Activated gamma-delta T cell treated with Interleukin-2 at 50 U/mL for 16 hours (primary cell): Measurements from ENCODE around the gene NFU1.
"Not testable (repeated sequence)": the region's sequence is repeated elsewhere in the genome, so short reads cannot be mapped to it uniquely, and the experiment has no call there.

Experiments
- DNase-seq: peaks from one replicate; pipeline ENCODE4 v3.0.0-alpha.2; 2020

The NFU1 gene

DNA sequence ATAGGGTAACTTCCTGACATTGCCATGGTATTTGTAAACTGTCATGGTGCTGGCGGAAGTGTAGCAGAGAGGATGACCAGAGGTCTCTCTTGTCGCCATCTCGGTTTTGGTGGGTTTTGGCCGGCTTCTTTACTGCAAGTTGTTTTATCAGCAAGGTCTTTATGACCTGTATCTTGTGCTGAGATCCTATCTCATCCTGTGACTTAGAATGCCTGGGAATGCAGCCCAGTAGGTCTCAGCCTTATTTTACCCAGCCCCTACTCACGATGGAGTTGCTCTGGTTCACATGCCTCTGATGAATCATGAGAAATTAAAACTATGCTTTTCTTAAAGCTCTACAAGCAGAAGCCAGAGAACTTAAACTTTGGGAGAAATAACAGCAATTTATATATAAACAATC, 12.7 kb upstream of the NFU1 start:
- no peak for DNase-seq

DNA sequence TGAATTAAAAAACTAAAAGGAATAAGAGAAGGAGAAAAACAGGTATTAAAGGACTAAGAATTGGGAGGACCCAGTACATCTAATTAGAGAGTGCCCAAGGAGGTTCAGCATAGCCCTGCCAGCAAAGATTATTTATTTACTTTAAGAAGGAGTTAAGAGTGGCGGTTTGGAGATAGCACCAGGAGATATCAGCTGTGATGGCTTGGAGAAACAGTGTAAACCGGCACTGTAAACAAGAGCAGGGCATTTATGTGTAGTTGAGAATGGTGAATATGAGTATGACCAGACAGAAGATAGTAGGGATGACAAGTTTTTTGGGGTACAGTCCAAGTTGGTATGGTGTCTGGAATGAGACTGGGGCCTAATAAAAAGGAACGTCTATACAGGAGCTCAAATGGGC, 6.4 kb upstream of the NFU1 start:
- DNase-seq = not testable (repeated sequence)

DNA sequence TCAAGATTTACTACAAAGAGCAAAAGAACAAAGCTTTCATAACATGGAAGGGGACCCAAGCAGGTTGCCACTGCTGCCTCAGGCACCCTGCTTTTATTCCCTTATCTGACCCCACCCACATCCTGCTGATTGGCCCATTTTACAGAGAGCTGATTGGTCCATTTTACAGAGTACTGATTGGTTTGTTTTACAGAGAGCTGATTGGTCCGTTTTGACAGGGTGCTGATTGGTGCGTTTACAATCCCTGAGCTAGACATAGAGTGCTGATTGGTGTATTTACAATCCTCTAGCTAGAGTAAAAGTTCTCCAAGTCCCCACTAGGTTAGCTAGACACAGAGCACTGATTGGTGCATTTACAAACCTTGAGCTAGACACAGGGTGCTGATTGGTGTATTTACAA, 2.3 kb upstream of the NFU1 start:
- not testable (repeated sequence) for DNase-seq

DNA sequence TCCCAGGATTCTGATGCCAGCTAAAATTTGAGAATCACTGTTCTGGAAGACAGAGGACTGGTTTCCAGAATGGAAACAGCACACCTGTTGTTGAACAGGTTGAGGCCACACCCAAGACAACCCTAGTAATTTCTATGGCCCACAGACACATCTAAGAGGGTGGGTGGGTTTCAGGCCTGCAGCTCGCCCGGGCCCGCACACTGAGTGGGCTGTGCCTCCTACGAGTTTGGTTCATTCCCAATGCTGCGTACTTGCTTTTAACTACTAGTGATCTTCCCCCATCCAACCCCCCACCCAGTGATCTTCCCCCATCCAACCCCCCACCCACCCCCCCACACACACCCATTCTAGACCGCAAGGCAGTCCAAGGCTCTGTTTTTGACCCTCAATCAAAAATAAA, 1.3 kb upstream of the NFU1 start:
- DNase-seq = no peak

DNA sequence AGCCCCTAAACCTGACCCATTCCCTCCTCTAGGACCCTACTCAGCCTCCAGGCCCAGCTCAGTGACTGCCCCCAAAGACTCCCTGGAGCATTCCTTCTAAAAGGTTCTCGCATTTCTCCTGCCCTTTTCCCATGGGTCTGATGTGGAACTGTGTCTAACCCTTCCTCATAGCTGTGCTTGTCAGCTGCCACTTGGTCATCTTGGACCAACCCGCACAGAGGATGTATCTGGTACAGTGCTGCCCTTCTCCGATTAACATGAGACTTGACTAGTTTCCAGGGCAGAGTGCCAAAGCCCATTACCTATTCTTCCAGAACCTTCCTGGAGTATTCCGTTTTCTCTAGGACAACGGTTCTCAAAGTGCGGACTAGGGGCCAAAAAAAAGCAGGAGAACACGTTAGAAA, 518 bp upstream of the NFU1 start:
- DNase-seq = no peak

DNA sequence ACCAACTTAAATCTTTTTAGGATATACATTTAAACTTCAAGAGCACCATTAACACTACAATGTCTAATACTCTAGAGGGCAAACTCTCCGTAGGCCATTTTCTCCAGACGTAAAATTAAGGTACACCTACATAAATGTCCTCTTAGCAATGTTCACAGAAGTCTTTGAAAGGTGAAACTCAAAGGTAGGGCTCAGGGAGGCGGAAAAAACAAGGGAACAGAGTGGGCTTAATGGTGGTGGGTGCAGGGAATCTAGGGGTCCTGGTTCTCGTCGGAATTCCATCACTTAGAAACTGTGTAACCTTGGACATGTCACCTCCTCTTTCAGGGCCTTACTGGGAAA, 668 bp downstream of the NFU1 start:
- no peak for DNase-seq

DNA sequence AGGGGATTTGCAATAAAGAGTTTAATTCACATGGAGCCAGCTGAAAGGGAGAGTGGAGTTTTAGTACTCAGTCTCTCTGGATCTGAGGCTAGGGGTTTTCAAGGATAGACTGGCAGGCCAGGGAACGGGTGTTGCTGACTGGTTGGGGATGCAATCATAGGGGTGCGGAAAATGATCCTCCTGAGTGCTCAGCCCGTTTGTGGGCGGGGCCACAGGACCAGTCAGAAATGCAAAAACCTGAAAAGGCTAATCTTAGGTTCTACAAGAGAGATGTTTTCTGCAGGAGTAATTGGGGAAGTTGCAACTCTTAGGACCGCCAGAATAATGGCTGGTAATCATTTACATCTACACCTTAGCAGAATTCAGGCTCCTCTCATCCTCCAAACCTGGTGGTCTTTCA, 2.5 kb downstream of the NFU1 start:
- no peak for DNase-seq

DNA sequence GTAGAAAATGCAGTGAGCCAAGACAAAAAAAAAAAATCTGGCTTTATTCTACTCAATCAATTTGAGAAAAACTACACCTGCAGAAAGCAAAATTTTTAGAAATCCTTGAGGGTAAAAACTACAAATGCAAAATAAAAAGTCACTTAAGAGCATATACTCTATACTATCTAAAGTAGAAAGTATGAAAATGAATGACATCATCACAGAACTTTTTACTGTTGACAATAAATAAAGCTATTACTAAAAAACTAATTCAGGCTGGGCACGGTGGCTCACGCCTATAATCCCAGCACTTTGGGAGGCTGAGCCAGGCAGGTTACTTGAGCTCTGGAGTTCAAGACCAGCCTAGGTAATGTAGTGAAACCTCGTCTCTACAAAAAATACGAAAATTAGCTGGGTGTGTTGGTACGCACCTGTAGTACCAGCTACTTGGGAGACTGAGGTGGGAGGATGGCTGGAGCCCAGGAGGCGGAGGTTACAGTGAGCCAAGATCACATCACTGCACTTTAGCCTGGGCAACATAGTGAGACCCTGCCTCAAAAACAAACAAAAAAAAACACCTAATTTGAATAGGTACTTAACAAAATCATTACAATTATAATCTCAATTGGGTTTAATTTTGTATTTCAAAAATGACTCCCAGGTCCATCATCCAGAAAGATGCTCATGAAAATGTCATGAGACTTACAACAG, 7.6 kb downstream of the NFU1 start:
- DNase-seq = no peak

DNA sequence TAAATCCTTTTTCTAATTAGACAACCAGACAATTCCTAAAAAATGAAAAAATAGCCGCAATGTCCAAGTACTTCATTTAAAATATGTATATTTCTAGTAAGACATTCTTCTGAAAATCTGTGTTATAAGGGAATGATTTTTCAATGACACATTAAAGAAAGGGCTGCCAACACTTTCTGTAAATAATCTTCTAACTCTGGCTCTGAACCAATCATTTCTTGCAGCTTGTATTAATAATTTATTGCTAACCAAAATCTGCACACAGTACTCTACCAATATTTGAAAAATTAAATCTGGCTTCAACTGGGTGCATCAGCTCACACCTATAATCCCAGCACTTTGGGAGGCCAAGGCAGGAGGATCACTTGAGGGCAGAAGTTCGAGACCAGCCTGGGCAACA, 8.3 kb downstream of the NFU1 start:
- no peak for DNase-seq

DNA sequence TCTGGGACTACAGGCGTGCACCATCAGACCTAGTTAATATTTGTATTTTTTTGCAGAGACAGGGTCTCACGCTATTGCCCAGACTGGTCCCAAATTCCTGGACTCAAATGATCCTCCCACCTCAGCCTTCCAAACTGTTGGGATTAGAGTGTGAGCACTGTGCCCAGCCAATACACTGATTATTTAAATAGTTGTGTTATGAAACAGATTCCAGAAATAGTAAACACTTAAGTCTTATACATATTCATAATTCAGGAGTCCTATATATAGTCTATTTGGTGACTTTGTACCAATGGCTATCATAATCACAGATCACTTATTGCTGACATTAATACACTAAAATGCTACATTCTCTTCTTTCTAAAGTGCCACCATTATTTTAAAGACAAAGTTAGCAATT, 12.8 kb downstream of the NFU1 start:
- no peak for DNase-seq

DNA sequence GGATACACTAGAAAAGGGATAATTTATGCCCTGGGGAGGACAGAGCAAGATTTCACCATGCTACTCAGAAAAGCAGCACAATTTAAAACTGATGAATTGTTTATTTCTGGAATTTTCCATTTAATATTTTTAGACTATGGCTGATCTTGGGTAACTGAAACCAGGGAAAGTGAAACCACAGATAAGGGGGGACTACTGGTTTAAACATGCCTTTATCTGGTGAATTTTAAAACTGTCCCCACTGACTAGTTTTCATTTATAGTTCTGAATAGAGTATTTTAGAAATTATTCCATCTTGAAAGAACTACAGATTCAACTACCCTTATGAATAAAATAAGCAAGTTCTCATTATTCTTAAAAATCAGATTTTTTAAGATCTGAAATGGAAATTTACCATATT, 15.0 kb downstream of the NFU1 start:
- no peak for DNase-seq

DNA sequence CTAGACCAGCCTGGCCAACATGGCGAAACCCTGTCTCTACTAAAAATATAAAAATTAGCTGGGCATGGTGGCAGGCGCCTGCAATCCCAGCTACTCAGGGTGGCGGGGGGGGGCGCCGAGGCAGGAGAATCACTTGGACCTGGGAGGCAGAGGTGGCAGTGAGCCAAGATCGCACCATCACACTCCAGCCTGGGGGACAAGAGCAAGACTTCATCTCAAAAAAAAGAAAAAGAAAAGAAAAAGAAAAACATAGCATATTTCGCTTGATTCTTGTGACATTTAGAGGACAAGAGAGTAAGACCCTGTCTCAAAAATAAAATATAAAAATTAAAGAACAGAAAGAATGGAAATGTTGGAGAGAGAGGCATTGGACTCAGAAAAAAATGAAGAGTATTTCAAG, 18.1 kb downstream of the NFU1 start:
- not testable (repeated sequence) for DNase-seq

DNA sequence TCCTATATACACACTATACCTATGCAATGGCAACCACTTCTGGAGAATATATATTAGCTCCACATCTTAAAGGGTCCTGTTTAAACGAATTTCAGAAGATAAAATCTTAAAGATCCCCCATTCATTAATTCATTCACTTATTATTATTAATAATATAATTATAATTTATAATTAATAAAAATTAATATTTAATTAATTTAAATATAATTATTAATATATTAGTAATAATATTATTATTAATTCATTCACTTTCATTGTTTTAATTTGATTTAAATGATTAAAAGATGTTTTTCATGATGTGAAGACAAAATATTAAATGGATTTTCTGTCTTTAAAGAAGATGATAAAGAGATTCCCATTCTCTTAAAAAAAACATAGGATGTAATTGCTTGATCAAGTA, 21.1 kb downstream of the NFU1 start:
- DNase-seq = no peak

DNA sequence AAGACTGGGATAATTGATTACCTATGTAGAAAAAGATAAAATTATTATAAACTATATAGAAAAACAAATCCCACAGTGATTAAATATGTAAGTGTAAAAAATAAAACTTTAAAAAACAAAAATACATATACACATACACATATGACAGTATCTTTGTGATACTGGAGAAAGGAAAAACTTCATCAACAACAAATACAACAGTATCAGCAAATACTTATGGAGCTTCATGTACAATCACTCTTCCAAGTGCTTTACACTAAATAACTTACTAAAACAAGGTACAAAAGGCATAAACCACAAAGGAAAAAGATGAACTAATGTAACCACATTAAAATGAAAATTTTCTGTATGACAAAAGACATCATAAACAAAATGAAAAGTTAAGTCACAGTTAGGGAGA, 26.1 kb downstream of the NFU1 start:
- no peak for DNase-seq

DNA sequence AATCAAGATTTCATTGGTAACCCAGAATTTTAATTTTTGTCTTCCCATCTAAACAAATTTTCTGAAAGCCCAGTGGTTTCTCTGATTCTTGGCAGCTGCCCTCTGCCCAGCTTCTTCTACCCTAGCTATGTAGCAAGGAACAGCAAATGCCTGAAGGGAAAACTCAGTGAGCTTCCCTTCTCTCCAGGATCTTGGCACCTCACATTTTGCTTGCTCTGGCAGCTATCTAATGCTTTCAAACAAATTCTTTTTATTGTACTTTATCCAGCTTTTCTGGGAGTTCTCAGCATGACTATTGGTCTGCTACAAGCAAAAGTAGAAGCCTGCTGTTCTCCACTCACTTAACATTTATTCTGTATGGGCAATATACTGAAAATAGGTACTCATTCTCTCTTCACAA, 31.9 kb downstream of the NFU1 start:
- no peak for DNase-seq

DNA sequence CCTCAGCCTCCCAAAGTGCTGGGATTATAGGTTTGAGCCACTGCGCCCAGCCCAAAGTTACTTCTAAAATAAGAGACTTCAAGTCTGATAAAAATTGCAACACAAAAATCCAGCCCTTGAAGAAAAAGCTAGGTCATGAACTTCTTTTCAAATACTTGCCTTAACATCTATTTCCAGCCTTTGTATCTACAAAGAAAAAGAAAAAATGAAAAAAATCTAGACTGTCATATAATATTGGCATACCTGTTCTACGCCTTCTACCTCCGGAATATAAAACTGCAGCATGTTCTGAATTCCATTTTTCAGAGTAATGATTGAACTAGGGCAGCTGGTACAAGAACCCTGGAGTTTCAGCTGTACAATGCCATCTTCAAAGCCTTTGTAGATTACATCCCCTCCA, 37.1 kb downstream of the NFU1 start:
- no peak for DNase-seq

DNA sequence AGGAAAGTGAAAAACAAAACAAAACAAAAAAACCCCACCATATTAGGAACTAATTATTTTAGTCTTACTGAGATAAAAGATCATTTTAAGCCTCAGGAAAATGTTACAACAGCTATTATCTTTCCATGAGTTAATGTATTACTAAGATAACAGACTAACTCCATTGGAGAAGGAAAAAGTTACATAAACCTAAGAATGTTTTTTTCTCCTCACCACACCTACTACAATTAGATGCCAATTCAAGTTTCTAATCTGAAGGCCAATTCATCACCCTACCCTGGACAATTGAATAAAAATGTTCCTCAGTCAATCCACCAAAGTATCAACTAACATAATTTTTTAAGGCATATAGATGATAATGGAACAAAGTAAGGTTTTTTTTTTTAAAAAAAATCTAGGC, 40.0 kb downstream of the NFU1 start:
- no peak for DNase-seq

DNA sequence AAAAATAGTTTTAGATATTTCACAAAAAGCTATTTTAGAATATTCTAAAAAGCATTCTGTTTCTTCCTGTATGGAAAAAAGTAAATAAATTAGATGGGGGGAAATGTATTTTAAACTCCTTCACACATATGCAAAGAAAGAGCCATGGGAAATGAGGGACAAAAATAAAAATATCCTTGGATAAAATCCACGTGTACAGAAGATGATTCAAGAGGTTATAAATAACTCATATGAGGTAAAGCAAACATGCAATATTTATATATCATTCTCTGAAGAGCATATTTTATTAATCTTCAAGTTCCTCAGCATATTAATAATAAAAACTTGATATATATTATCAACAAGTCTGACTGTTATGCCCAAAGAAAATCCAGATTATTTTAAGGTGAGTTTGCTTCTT, 41.4 kb downstream of the NFU1 start:
- no peak for DNase-seq

DNA sequence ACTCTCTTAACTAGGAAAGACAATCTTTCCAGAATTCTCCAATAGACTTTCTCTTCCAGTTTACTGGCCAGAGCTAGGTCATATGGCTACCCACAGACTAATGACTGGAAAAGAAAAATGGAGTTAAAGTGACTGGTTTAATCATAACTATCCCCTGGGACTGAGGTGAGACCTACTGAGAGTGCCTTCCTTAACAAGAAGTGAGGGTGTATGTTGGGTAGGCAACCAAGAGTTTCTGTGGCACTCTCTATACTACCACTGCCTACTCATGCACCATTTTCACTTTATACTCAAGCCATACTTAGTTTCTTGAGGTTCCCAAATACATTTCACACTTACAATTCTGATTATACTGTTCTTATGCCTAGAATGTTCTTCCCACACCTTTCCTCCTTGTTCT, 43.3 kb downstream of the NFU1 start:
- no peak for DNase-seq

DNA sequence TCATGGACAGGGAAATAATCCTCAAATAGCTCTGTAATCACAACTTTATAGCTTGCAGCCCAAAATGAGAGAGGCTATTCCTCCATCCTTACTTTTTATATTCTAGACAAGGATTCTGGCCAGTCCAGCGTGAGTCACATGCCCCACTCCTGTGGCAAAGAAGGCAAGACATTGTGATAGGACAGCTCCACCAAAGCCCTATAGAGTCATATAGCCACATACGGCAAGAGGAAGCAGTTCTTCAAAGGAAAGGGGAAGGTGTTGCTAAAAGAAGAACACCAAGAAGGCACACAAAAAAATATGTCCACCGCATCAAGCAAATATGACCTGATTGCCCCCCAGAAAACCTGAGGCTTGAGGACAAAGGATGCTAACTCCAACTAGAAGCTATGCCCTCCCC, 46.8 kb downstream of the NFU1 start:
- no peak for DNase-seq

DNA sequence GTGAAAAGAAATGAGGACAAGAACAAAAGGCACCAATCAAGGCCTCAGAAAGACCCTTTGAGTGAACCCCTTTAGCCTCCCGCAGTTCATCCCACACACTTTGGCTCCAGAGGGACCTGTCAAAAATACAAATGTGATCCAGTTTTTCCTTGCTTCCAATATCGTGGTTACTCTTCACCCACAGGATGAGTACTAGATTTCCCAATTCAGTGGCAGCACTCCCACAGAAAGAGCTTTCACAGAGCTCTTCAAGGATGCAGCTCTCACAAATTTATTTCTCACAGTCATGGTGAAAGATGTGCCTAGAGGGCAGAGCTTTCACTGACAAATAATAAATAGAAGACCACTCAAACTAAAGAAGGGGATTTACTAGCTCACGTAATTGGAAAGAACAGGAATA, 47.2 kb downstream of the NFU1 start:
- no peak for DNase-seq

DNA sequence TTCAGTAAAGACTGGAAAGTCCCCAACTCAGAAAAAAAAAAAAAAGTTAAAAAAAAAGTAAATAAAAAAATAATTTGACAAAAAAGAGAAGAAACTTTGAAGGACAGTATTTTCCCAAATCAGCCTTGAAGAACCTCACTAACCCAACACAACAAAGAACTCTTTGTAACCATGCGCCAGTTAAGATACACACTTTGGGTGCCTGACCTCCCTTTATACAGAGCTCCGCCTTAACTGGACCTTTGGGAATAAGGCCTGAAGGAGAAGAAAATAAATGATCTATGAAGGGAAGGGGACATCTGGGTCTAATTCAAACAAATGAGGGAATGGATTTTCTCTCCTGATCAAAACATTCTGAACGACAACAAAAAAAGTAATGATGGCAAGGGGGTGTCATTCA, 48.0 kb downstream of the NFU1 start:
- no peak for DNase-seq

DNA sequence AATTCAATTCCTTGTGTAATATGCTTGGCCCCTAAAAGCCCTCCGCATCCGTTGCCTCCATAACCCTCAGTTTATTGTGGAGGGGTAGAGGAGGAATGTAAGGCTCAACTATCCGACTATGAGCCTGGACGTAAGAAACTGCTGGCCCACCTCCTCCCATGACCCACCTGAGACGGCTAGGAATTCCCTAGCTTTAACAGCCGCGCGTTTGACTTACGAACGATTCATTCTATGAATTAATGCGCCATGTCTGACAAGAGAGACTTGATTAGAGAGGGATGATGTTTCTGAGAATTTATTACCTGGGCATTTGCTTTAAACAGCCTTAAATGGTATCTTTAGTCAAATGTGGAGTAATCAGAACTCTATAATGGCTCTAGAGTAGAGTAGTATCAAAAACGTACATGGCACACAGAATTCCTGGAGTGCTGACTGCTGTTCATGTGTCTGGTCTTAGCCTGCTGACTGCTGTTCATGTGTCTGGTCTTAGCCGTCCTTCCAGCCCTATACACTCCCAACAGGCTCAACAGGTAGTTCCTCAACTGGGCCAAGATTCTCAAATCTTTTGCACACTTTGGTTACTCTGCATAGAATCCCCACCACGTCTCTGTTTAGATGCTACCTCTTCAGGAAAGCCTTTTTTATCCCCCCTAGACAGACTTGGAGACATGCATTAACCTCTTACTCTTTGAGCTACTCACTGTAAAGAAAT, 49.3 kb downstream of the NFU1 start:
- no peak for DNase-seq

DNA sequence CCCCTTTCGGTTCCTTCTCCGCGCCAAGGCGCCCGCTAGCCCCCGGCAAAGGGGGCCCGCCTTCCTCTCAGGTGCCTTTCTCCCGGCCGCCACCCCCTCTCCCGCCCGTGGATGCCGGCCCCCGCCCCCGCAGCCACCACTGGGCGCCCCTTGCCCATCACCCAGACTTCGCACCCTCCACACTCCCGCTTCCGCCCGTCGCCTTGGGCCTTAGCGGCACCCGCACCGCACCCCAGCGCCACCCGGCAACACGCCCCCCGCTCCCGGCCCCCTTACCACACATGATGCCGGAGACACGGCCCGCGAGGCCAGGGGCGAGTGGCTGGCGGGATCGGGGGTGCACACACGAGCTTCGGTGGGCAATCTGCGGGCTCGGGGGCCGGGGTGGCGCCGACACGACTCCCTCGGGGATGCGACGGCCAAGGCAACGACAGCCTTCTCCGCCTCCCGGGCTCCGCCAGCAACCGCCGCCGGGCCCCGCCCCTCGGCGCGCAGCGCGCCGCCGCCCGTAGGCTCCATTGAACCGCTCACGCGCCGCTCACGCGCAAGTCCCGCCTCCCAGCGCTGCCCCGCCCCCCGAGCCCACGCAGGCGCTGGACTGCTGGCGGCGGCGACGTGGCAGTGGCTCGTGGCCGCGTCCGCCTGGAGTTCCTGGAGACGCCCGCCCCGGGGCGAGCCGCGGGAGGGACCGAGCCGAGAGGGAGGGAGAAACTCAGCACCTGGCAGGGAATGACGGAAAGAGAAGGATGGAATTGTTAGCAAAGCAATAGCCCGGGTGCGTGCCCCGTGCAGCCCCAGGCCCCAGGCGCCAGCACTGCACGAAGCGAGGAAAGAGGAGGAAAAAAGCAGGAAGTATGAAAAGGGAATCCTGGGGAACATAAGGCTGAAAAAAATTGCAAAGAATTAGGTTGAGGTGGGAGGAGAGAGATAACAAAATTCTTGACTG, 50.2 kb downstream of the NFU1 start, which contains the start of gene GFPT1:
Gene GFPT1 (minus strand): TSS at position 439 of the 946 bp plus-strand sequence. CDS start 156 bp downstream, at position 283.
- peak; percentile 91 for DNase-seq
